Retina (tissue), 1 donor: ENCODE measurements around the gene GRIK1.
"Not testable (repeated sequence)": the region's sequence is repeated elsewhere in the genome, so short reads cannot be mapped to it uniquely, and the experiment has no call there.

Experiments used
- DNase-seq: peaks from one replicate; pipeline ENCODE4 v3.0.0-alpha.2; 2016

Gene GRIK1

GRCh38 chr21:29939924-29940275, at the start of gene GRIK1:
Gene GRIK1 (minus strand): TSS chr21:29939996.
- DNase-seq: no peak

- no peak for DNase-seq
Observed at GRCh38 chr21:29987762-29988161, 48.0 kb upstream of the GRIK1 start.

- DNase-seq: no peak
Observed at GRCh38 chr21:29985866-29986265, 46.1 kb upstream of the GRIK1 start.

GRCh38 chr21:29979043-29979442, 39.2 kb upstream of the GRIK1 start:
- no peak for DNase-seq

- DNase-seq: no peak
Observed at GRCh38 chr21:29975776-29976175, 36.0 kb upstream of the GRIK1 start.

GRCh38 chr21:29973258-29973657, 33.5 kb upstream of the GRIK1 start:
- no peak for DNase-seq

- no peak for DNase-seq
Observed at GRCh38 chr21:29961291-29962027, 21.7 kb upstream of the GRIK1 start.

- peak; percentile 24 for DNase-seq
Observed at GRCh38 chr21:29958551-29958950, 18.8 kb upstream of the GRIK1 start.

GRCh38 chr21:29958035-29958434, 18.2 kb upstream of the GRIK1 start:
- not testable (repeated sequence) for DNase-seq

GRCh38 chr21:29953690-29954089, 13.9 kb upstream of the GRIK1 start:
- DNase-seq: no peak

GRCh38 chr21:29953072-29953471, 13.3 kb upstream of the GRIK1 start:
- DNase-seq: no peak

- DNase-seq: no peak
Observed at GRCh38 chr21:29951911-29952310, 12.1 kb upstream of the GRIK1 start.

- DNase-seq: no peak
Observed at GRCh38 chr21:29949991-29950390, 10.2 kb upstream of the GRIK1 start.

- no peak for DNase-seq
Observed at GRCh38 chr21:29947119-29947518, 7.3 kb upstream of the GRIK1 start.

GRCh38 chr21:29943885-29944284, 4.1 kb upstream of the GRIK1 start:
- DNase-seq: no peak

- DNase-seq: no peak
Observed at GRCh38 chr21:29942034-29942433, 2.2 kb upstream of the GRIK1 start.

- DNase-seq: no peak
Observed at GRCh38 chr21:29940991-29941390, 1.2 kb upstream of the GRIK1 start.

GRCh38 chr21:29940361-29940760, 565 bp upstream of the GRIK1 start:
- DNase-seq: no peak

- DNase-seq: peak; percentile 88
Observed at GRCh38 chr21:29939104-29939923, 482 bp downstream of the GRIK1 start.

GRCh38 chr21:29938776-29939103, 1.1 kb downstream of the GRIK1 start:
- no peak for DNase-seq

- no peak for DNase-seq
Observed at GRCh38 chr21:29933088-29933487, 6.7 kb downstream of the GRIK1 start.

GRCh38 chr21:29928537-29928936, 11.3 kb downstream of the GRIK1 start:
- no peak for DNase-seq

GRCh38 chr21:29920938-29921337, 18.9 kb downstream of the GRIK1 start:
- no peak for DNase-seq

GRCh38 chr21:29914326-29914725, 25.5 kb downstream of the GRIK1 start:
- DNase-seq: no peak

- no peak for DNase-seq
Observed at GRCh38 chr21:29909571-29909970, 30.2 kb downstream of the GRIK1 start.
